ENCODE measurements around the gene CARTPT. TPM values are rescaled to one million over a fixed set of nuclear protein-coding genes. Genes with fewer than 3 reads are reported as not detected.

The CARTPT gene
- not detected for total RNA-seq

DNA sequence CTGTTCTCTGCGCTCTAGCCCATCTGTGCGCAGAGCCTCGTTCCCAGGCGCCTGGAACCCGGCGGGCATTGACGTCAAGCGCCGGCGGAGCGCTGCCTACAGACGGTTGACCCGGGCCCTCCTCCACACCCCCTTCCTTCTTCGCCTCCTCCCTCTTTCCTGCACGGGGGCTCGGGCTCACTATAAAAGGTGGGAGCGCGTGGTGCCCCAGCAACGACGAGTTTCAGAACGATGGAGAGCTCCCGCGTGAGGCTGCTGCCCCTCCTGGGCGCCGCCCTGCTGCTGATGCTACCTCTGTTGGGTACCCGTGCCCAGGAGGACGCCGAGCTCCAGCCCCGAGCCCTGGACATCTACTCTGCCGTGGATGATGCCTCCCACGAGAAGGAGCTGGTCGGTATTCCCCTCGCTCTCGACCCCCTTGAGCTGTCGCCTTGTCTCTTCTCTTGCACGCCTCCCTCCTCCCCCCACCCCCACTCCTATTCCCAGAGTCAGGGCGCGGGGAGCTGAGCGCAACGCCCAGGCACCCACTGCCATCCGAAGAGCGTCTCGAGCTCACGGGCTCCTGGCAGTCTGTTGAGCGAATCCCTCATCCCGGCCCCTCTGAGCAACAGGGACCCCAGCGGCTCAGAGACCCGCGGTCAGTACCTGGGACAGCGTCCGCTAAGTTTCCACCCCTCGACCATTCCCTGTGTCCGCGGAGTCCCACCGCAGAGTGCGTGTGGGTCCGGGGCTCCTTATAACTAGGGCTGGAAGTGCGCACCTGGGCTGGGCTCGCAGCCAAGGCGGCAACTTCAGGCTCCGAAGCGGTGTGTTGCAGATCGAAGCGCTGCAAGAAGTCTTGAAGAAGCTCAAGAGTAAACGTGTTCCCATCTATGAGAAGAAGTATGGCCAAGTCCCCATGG, at the start of gene CARTPT:
Gene CARTPT, plus strand, starts transcription at position 213 of the 902 bp plus-strand sequence. Its CDS starts 19 bp downstream, at position 232.
- no peak for DNase-seq

GRCh38 chr5:71677977-71678376, 41.1 kb upstream of the CARTPT start:
- Mint-ChIP-seq H3K9me3 (no peaks in the 10 kb centered on the region), H3K36me3 (ENCODE audit: low read depth) (no peaks in the 10 kb centered on the region), H3K4me3 (no peak overlapping the region), H3K27me3 (peaks cover 40% of the 10 kb centered on the region), H3K27ac (no peak overlapping the region), H3K4me1 (no peaks in the 10 kb centered on the region)
- no peak for DNase-seq
- POLR2A ChIA-PET = no interaction called here
- CTCF ChIA-PET = no interaction called here

More for the DNA sequence above, at the start of gene CARTPT:
- Mint-ChIP-seq H3K4me1 (no peaks in the 10 kb centered on the region), H3K4me3 (no peak within 1 kb of the TSS), H3K9me3 (no peaks in the 10 kb centered on the region), H3K27me3 (peaks cover 61% of the 10 kb centered on the region), H3K27ac (no peak within 1 kb of the TSS), H3K36me3 (ENCODE audit: low read depth) (no peaks in the 10 kb centered on the region)
- ChIA-PET POLR2A (no interaction called here), CTCF (no interaction called here)

DNA sequence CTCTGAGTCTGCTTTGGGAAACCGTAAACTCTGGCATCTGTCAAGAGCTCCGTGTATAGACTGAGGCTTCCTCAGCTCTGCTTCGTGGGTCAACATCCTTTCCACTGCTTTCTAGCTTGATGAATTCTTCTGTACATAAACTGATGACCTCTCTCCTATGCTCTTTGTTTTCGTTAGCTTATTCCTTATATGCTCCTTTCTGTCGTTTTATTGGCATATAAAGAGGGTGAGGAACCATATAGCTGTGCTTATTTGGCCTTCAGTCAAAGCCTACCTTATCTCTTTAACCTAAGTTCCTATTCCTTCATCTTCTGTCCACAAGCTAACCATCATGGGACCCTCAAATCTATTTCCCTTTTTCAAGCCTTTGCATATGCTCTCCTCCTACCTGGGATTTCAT, 39.4 kb upstream of the CARTPT start:
- Mint-ChIP-seq H3K4me1 (no peaks in the 10 kb centered on the region), H3K36me3 (ENCODE audit: low read depth) (no peaks in the 10 kb centered on the region), H3K27me3 (peaks cover 32% of the 10 kb centered on the region), H3K27ac (no peak overlapping the region), H3K9me3 (no peaks in the 10 kb centered on the region), H3K4me3 (no peak overlapping the region)
- DNase-seq = no peak
- ChIA-PET POLR2A (no interaction called here), CTCF (no interaction called here)

- Mint-ChIP-seq H3K36me3 (ENCODE audit: low read depth) (no peaks in the 10 kb centered on the region), H3K9me3 (no peaks in the 10 kb centered on the region), H3K27ac (no peak overlapping the region), H3K27me3 (peaks cover 36% of the 10 kb centered on the region), H3K4me3 (no peak overlapping the region), H3K4me1 (no peaks in the 10 kb centered on the region)
- no peak for DNase-seq
- ChIA-PET CTCF (no interaction called here), POLR2A (no interaction called here)
These were observed 38.6 kb upstream of the CARTPT start for GRCh38 chr5:71680510-71680909.

- Mint-ChIP-seq H3K4me1 (no peaks in the 10 kb centered on the region), H3K4me3 (no peak overlapping the region), H3K27me3 (peaks cover 38% of the 10 kb centered on the region), H3K36me3 (ENCODE audit: low read depth) (no peaks in the 10 kb centered on the region), H3K27ac (no peak overlapping the region), H3K9me3 (no peaks in the 10 kb centered on the region)
- ChIA-PET POLR2A (no interaction called here), CTCF (no interaction called here)
- DNase-seq = no peak
These were observed 37.8 kb upstream of the CARTPT start for GRCh38 chr5:71681296-71681695.

GRCh38 chr5:71684309-71684708, 34.8 kb upstream of the CARTPT start:
- H3K4me1 Mint-ChIP-seq = no peaks in the 10 kb centered on the region
- no peaks in the 10 kb centered on the region for H3K9me3 Mint-ChIP-seq
- H3K36me3 Mint-ChIP-seq (ENCODE audit: low read depth) = no peaks in the 10 kb centered on the region
- POLR2A ChIA-PET = no interaction called here
- no peak overlapping the region for H3K4me3 Mint-ChIP-seq
- DNase-seq = no peak
- CTCF ChIA-PET = no interaction called here
- H3K27me3 Mint-ChIP-seq = peaks cover 49% of the 10 kb centered on the region
- H3K27ac Mint-ChIP-seq = no peak overlapping the region

GRCh38 chr5:71693828-71694427, 25.1 kb upstream of the CARTPT start:
- Mint-ChIP-seq H3K4me3 (no peak overlapping the region), H3K27me3 (peaks cover 31% of the 10 kb centered on the region), H3K4me1 (peaks cover 8% of the 10 kb centered on the region), H3K27ac (no peak overlapping the region), H3K36me3 (ENCODE audit: low read depth) (peaks cover 3% of the 10 kb centered on the region), H3K9me3 (peaks cover 1% of the 10 kb centered on the region)
- no peak for DNase-seq
- CTCF ChIA-PET = no interaction called here
- POLR2A ChIA-PET = no interaction called here

GRCh38 chr5:71695071-71695470, 24.0 kb upstream of the CARTPT start:
- no peak overlapping the region for H3K27ac Mint-ChIP-seq
- H3K9me3 Mint-ChIP-seq = peaks cover 1% of the 10 kb centered on the region

GRCh38 chr5:71695595-71695994, 23.5 kb upstream of the CARTPT start:
- H3K4me3 Mint-ChIP-seq = no peak overlapping the region
- peaks cover 23% of the 10 kb centered on the region for H3K27me3 Mint-ChIP-seq
- H3K36me3 Mint-ChIP-seq (ENCODE audit: low read depth) = peaks cover 3% of the 10 kb centered on the region
- H3K9me3 Mint-ChIP-seq = peaks cover 1% of the 10 kb centered on the region
- ChIA-PET CTCF (interaction anchor here (1.2 kb wide), 1 partner anchor 22 kb away, joined by 3 read pairs; no protein-coding TSS in a partner anchor), POLR2A (no interaction called here)
- peaks cover 9% of the 10 kb centered on the region for H3K4me1 Mint-ChIP-seq
- H3K27ac Mint-ChIP-seq = no peak overlapping the region
- no peak for DNase-seq

More at GRCh38 chr5:71695071-71695470, 24.0 kb upstream of the CARTPT start:
- Mint-ChIP-seq H3K27me3 (peaks cover 24% of the 10 kb centered on the region), H3K4me1 (peaks cover 9% of the 10 kb centered on the region), H3K36me3 (ENCODE audit: low read depth) (peaks cover 3% of the 10 kb centered on the region), H3K4me3 (no peak overlapping the region)
- ChIA-PET CTCF (no interaction called here), POLR2A (no interaction called here)
- no peak for DNase-seq

GRCh38 chr5:71697967-71698366, 21.1 kb upstream of the CARTPT start:
- ChIA-PET POLR2A (no interaction called here), CTCF (interaction anchor here (0.6 kb wide), 1 partner anchor 34 kb away, joined by 3 read pairs; no protein-coding TSS in a partner anchor)
- DNase-seq = no peak
- Mint-ChIP-seq H3K4me1 (peaks cover 9% of the 10 kb centered on the region), H3K9me3 (peaks cover 1% of the 10 kb centered on the region), H3K27ac (no peak overlapping the region), H3K4me3 (no peak overlapping the region), H3K36me3 (ENCODE audit: low read depth) (peaks cover 3% of the 10 kb centered on the region), H3K27me3 (peaks cover 17% of the 10 kb centered on the region)

DNA sequence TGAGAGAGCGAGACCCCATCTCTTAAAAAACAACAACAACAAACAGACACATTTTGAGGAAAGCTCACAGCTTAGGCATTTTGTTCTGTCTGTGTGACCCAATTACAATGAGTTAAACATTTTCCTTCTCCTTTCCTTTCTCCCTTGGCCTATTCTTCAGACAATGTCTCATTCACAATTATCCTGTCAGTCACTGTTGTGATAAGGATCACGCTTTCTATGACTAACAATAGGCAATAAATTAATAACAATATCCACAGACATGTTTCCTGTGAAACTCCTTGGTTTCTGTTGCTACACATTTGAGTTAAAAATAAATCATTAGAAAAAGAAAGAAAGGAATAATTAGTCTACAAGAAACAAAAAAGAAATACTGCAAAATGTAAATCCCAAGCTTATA, 19.8 kb upstream of the CARTPT start:
- H3K27me3 Mint-ChIP-seq = peaks cover 12% of the 10 kb centered on the region
- no peak overlapping the region for H3K4me3 Mint-ChIP-seq
- CTCF ChIA-PET = no interaction called here

DNA sequence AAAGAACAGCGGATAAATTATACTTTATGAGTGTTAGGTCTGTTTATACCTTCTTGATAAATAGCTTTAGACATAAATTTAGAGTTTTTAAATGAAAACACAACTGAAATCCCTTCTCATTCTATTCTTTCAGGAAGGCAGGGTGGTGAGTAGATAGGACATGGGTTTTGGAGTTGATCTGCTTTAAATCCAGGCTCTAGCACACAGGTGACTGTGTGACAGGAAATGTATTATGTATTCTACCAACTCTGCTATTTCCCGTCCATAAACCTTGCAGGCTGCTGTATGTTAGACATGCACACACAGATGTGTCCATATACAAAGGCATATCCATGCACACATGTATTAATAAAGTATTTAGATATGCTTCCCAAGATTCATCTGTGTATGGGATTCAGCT, 19.3 kb upstream of the CARTPT start:
- Mint-ChIP-seq H3K4me3 (no peak overlapping the region), H3K27me3 (peaks cover 9% of the 10 kb centered on the region), H3K27ac (no peak overlapping the region), H3K9me3 (peaks cover 1% of the 10 kb centered on the region), H3K4me1 (peaks cover 9% of the 10 kb centered on the region), H3K36me3 (ENCODE audit: low read depth) (peaks cover 3% of the 10 kb centered on the region)
- ChIA-PET POLR2A (no interaction called here), CTCF (no interaction called here)
- DNase-seq = no peak

More for the DNA sequence above, 19.8 kb upstream of the CARTPT start:
- DNase-seq = no peak
- no peak overlapping the region for H3K27ac Mint-ChIP-seq
- POLR2A ChIA-PET = no interaction called here
- H3K4me1 Mint-ChIP-seq = peaks cover 9% of the 10 kb centered on the region
- H3K9me3 Mint-ChIP-seq = peaks cover 1% of the 10 kb centered on the region
- H3K36me3 Mint-ChIP-seq (ENCODE audit: low read depth) = peaks cover 3% of the 10 kb centered on the region

DNA sequence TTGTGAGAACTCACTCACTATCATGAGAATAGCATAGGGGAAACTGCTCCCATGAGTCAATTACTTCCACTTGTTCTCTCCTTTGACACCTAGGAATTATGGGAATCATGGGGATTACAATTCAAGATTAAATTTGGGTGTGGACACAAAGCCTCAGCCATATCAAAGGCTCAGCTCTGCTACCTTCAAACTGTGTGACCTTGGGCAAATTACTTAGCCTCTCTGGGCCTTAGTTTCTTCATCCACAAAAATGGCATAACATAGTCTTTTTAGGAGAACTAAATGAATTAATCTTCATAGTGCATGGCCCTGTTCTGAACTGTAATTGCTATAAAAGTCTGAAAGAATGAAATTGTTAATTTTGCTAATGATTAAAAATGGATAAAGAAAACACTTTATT, 18.3 kb upstream of the CARTPT start:
- no peak overlapping the region for H3K4me3 Mint-ChIP-seq
- CTCF ChIA-PET = no interaction called here

DNA sequence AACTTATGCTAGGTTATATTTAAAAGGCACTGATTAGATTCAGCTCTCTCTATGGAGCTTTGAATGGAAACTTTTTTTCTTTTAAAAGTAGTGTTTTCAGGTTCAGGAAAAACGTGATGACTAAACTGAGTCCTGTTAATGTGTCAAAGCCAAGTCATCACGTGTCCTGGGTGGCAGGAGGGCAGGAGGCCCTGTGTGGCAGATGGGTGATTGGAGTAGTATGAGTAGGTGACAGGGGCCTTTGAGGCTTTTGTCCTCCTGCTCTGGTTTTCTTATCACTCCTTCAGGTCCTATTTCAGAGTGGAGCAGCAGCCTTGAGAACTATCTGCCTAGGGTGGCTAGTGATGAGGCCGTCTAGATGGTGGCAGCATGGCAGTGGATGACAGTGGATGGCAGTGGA, 17.7 kb upstream of the CARTPT start:
- H3K9me3 Mint-ChIP-seq = peaks cover 1% of the 10 kb centered on the region
- peaks cover 7% of the 10 kb centered on the region for H3K27me3 Mint-ChIP-seq
- ChIA-PET CTCF (no interaction called here), POLR2A (no interaction called here)
- H3K36me3 Mint-ChIP-seq (ENCODE audit: low read depth) = peaks cover 3% of the 10 kb centered on the region
- DNase-seq = no peak
- peaks cover 9% of the 10 kb centered on the region for H3K4me1 Mint-ChIP-seq
- no peak overlapping the region for H3K4me3 Mint-ChIP-seq
- no peak overlapping the region for H3K27ac Mint-ChIP-seq

More for the DNA sequence above, 18.3 kb upstream of the CARTPT start:
- DNase-seq = no peak
- peaks cover 8% of the 10 kb centered on the region for H3K27me3 Mint-ChIP-seq
- no peak overlapping the region for H3K27ac Mint-ChIP-seq
- POLR2A ChIA-PET = no interaction called here
- H3K9me3 Mint-ChIP-seq = peaks cover 1% of the 10 kb centered on the region
- peaks cover 3% of the 10 kb centered on the region for H3K36me3 Mint-ChIP-seq (ENCODE audit: low read depth)
- peaks cover 9% of the 10 kb centered on the region for H3K4me1 Mint-ChIP-seq

All from activated CD4-positive, alpha-beta memory T cell treated with anti-CD3 and anti-CD28 coated beads, Interleukin-2, amount 10 ng/mL, durations not matched to agents 7 days and 5 days (primary cell).